DOHH2 (cell line): ENCODE measurements around the gene ACE.

ENCODE experiments used
- H3F3A ChIP-seq: fragments of 200-600 bp; sonication (generic), shearing (Covaris generic); 2 replicates; pipeline ENCODE4 v1.6.0; 2016; ENCODE audit warnings: antibody characterized with exemption, mild to moderate bottlenecking; ENCODE audit not compliant: control insufficient read depth, insufficient read depth
- H3K27ac ChIP-seq: fragments of 200-600 bp; sonication (generic); 2 replicates; pipeline ENCODE4 v1.5.1; 2014; ENCODE audit warnings: low read depth, mild to moderate bottlenecking, low read length, moderate library complexity
- H3K27me3 ChIP-seq: fragments of 200-600 bp; sonication (generic); 2 replicates; pipeline ENCODE4 v1.6.1; 2014; ENCODE audit warnings: mild to moderate bottlenecking, low read length, mixed read lengths; ENCODE audit not compliant: control insufficient read depth
- H3K36me3 ChIP-seq: fragments of 200-600 bp; sonication (generic); 2 replicates; pipeline ENCODE4 v1.6.1; 2014; ENCODE audit warnings: mild to moderate bottlenecking, low read length, moderate library complexity, mixed read lengths; ENCODE audit not compliant: control insufficient read depth
- H3K4me1 ChIP-seq: fragments of 200-600 bp; sonication (generic); 2 replicates; pipeline ENCODE4 v1.6.1; 2014; ENCODE audit warnings: mild to moderate bottlenecking, low read length, mixed read lengths; ENCODE audit not compliant: control insufficient read depth
- H3K4me2 ChIP-seq: fragments of 200-600 bp; sonication (generic); 2 replicates; pipeline ENCODE4 v1.6.0; 2014; ENCODE audit warnings: mild to moderate bottlenecking, low read length, moderate library complexity
- H3K4me3 ChIP-seq: fragments of 200-600 bp; sonication (generic); 2 replicates; pipeline ENCODE4 v1.5.1; 2014; ENCODE audit warnings: mild to moderate bottlenecking, low read length, mixed read lengths
- H3K79me2 ChIP-seq: fragments of 200-600 bp; sonication (generic); 2 replicates; pipeline ENCODE4 v1.6.1; 2014; ENCODE audit warnings: mild to moderate bottlenecking, low read length, mixed read lengths; ENCODE audit not compliant: control insufficient read depth
- H3K9me2 ChIP-seq: fragments of 200-600 bp; sonication (generic); replicated peaks from 2 replicates; pipeline ENCODE4 v1.6.1; 2014; ENCODE audit warnings: mild to moderate bottlenecking, low read length, mixed read lengths; ENCODE audit not compliant: control insufficient read depth
- H3K9me3 ChIP-seq: fragments of 200-600 bp; sonication (generic); 2 replicates; pipeline ENCODE4 v1.6.1; 2014; ENCODE audit warnings: antibody characterized with exemption, low read length, mixed read lengths; ENCODE audit not compliant: control insufficient read depth, insufficient read depth
- H4K20me1 ChIP-seq: fragments of 200-600 bp; sonication (generic); 2 replicates; pipeline ENCODE4 v1.6.0; 2014; ENCODE audit warnings: low read depth, mild to moderate bottlenecking, antibody characterized with exemption, low read length, moderate library complexity; ENCODE audit not compliant: control insufficient read depth, insufficient read depth
- EZH2phosphoT487 ChIP-seq: fragments of 200-600 bp; sonication (generic); IDR thresholded peaks from 2 replicates; pipeline ENCODE4 v1.6.1; 2017; ENCODE audit warnings: borderline replicate concordance, mild to moderate bottlenecking, antibody characterized with exemption, low read length, moderate library complexity, mixed read lengths
- TF ChIP-seq, protein P1 (sequence below): fragments of 200-600 bp; sonication (generic); IDR thresholded peaks from one replicate; pipeline ENCODE4 v1.5.1; 2014; ENCODE audit warnings: antibody characterized with exemption, mild to moderate bottlenecking, low read depth, low read length; ENCODE audit not compliant: poor library complexity, severe bottlenecking

Gene ACE

DNA sequence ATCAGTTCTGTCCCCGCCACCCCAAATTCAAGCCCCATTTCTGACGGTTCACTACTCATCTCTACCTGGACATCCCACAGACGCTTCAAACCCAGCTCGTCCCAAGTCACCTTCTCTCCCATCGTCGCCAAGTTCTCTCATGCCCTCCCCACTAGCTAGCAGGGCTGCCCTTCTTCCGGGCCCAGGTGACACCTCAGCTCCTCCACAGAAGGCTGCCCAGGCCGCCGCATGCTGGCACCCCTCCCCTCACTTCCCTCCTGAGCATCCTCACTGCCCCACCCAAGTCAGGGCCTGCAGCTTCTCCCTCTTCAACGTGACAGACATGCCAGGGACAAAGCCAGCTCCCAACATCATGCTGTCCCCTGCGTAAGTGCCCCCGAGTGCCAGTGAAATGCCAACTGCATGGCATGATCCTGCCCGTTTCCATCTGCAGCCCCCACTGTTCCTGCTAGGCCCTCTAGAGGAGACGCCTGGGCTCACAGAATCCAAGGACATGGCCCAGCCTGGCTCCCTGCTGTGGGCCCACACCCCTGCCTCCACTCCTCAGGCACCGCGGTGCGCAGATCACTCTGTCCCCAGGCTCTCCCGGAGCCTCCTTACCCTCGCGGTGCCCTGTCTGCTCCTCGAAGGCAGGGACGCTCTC, 36.6 kb upstream of the ACE start:
- no peaks in the 10 kb centered on the region for H4K20me1 ChIP-seq
- H3K79me2 ChIP-seq: no peaks in the 10 kb centered on the region
- H3K9me2 ChIP-seq: no peaks in the 10 kb centered on the region
- no peaks in the 10 kb centered on the region for H3F3A ChIP-seq
- H3K27me3 ChIP-seq: peaks cover 15% of the 10 kb centered on the region
- H3K36me3 ChIP-seq: no peaks in the 10 kb centered on the region
- no peak for TF ChIP-seq EZH2phosphoT487
- TF ChIP-seq, protein P1, sequence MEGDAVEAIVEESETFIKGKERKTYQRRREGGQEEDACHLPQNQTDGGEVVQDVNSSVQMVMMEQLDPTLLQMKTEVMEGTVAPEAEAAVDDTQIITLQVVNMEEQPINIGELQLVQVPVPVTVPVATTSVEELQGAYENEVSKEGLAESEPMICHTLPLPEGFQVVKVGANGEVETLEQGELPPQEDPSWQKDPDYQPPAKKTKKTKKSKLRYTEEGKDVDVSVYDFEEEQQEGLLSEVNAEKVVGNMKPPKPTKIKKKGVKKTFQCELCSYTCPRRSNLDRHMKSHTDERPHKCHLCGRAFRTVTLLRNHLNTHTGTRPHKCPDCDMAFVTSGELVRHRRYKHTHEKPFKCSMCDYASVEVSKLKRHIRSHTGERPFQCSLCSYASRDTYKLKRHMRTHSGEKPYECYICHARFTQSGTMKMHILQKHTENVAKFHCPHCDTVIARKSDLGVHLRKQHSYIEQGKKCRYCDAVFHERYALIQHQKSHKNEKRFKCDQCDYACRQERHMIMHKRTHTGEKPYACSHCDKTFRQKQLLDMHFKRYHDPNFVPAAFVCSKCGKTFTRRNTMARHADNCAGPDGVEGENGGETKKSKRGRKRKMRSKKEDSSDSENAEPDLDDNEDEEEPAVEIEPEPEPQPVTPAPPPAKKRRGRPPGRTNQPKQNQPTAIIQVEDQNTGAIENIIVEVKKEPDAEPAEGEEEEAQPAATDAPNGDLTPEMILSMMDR: no peak
- peaks cover 13% of the 10 kb centered on the region for H3K4me1 ChIP-seq
- no peak overlapping the region for H3K27ac ChIP-seq
- H3K4me3 ChIP-seq: no peak overlapping the region
- H3K9me3 ChIP-seq: no peaks in the 10 kb centered on the region
- no peak overlapping the region for H3K4me2 ChIP-seq

DNA sequence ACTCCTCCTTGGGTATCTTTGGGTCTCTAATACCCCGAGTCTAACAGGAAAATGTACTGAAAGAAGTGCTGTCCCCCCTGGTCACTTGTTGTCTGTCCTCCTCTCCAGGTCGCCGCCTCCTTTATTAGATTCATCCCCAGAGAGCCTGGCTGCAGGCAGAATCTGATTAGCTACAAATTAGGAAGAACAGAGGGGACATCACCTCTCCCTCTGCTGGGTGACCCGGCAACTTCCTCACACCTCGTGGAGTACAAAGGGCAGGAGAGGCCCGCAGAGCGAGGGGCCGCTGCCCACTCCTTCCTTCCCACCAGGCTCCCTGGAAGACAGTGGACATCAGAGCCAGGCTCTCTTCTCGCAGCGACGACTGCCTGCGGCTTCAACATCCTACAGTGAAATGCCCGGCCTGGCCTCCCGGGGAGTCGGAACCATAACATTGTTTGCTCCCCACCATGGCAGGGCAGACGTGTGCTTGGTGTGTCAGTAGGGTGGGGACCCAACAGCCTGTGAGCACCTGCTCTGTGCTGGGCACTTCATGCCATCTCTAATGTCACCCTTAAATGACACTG, 36.0 kb upstream of the ACE start:
- peaks cover 12% of the 10 kb centered on the region for H3K4me1 ChIP-seq
- H3K9me3 ChIP-seq: no peaks in the 10 kb centered on the region
- TF ChIP-seq, protein P1: no peak
- TF ChIP-seq EZH2phosphoT487: no peak
- H3K9me2 ChIP-seq: no peaks in the 10 kb centered on the region
- no peaks in the 10 kb centered on the region for H3K79me2 ChIP-seq
- H3K4me3 ChIP-seq: no peak overlapping the region
- no peak overlapping the region for H3K4me2 ChIP-seq
- peaks cover 21% of the 10 kb centered on the region for H3K27me3 ChIP-seq
- H3K27ac ChIP-seq: no peak overlapping the region
- no peaks in the 10 kb centered on the region for H3K36me3 ChIP-seq
- H4K20me1 ChIP-seq: no peaks in the 10 kb centered on the region
- no peaks in the 10 kb centered on the region for H3F3A ChIP-seq

DNA sequence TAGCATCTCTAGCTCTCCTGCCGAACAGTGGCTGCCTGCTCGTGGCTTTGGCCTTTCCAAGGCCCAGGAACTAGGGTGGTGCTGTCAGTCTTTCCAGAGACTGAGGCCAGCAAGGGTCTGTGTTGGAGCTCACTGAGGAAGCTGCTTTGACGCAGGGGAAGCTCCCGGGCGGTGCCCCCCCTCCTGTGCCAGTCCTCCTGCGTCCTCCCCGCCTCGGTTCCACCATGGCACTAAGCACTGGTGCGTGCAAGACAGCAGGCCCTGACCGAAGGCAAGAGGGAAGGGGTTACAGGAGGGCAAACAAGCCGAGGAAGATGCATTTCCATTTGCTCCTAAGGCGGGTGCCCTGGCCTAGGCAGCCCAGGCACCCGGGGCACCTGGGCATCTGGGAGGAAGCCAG, 35.2 kb upstream of the ACE start:
- Histone ChIP-seq H3K4me3 (no peak overlapping the region), H3K36me3 (no peaks in the 10 kb centered on the region), H3K9me2 (no peaks in the 10 kb centered on the region), H4K20me1 (no peaks in the 10 kb centered on the region), H3K4me2 (no peak overlapping the region), H3K27ac (no peak overlapping the region), H3K79me2 (no peaks in the 10 kb centered on the region), H3K4me1 (peaks cover 8% of the 10 kb centered on the region), H3K9me3 (no peaks in the 10 kb centered on the region), H3K27me3 (peaks cover 23% of the 10 kb centered on the region), H3F3A (no peaks in the 10 kb centered on the region)
- no peak for TF ChIP-seq EZH2phosphoT487
- TF ChIP-seq, protein P1: no peak
